Neural progenitor cell (in vitro differentiated cells): ENCODE measurements around the gene CFDP1. TPM values are rescaled to one million over a fixed set of nuclear protein-coding genes. Genes with fewer than 3 reads are reported as not detected.

Source experiments
- DNase-seq: peaks from one replicate; pipeline ENCODE4 v3.0.0-alpha.2; 2016; ENCODE audit warnings: low spot score
- H2AFZ ChIP-seq: fragments of 200-600 bp; sonication (generic); replicated peaks from 2 replicates; pipeline ENCODE4 v1.6.1; 2016; ENCODE audit warnings: antibody characterized with exemption
- H3F3A ChIP-seq: fragments of 200-600 bp; sonication (generic); 2 replicates; pipeline ENCODE4 v1.6.1; 2016; ENCODE audit warnings: antibody characterized with exemption, low read depth
- H3K27ac ChIP-seq: fragments of 200-600 bp; sonication (generic); 2 replicates; pipeline ENCODE4 v1.5.1; 2016; ENCODE audit warnings: mild to moderate bottlenecking
- H3K27me3 ChIP-seq: fragments of 200-600 bp; sonication (generic); 2 replicates; pipeline ENCODE4 v1.6.1; 2016; ENCODE audit warnings: mild to moderate bottlenecking, moderate library complexity
- H3K36me3 ChIP-seq: fragments of 200-600 bp; sonication (generic); 2 replicates; pipeline ENCODE4 v1.5.1; 2016
- H3K4me1 ChIP-seq: fragments of 200-600 bp; sonication (generic); 2 replicates; pipeline ENCODE4 v1.6.1; 2016; ENCODE audit warnings: mixed run types
- H3K4me2 ChIP-seq: fragments of 200-600 bp; sonication (generic); 2 replicates; pipeline ENCODE4 v1.6.1; 2016
- H3K4me3 ChIP-seq: fragments of 200-600 bp; sonication (generic); 2 replicates; pipeline ENCODE4 v1.5.1; 2016
- H3K79me2 ChIP-seq: fragments of 200-600 bp; sonication (generic); 2 replicates; pipeline ENCODE4 v1.6.1; 2016; ENCODE audit warnings: low read depth
- H3K9ac ChIP-seq: fragments of 200-600 bp; sonication (generic); 2 replicates; pipeline ENCODE4 v1.6.1; 2016
- H3K9me3 ChIP-seq: fragments of 200-600 bp; sonication (generic); 2 replicates; pipeline ENCODE4 v1.5.1; 2016; ENCODE audit warnings: low read depth
- H4K20me1 ChIP-seq: fragments of 200-600 bp; sonication (generic); 2 replicates; pipeline ENCODE4 v1.6.1; 2016; ENCODE audit warnings: low read depth
- H3K27ac Mint-ChIP-seq: 3 replicates; pipeline ENCODE4 v1.8.0; 2021; ENCODE audit warnings: mixed read lengths
- H3K27me3 Mint-ChIP-seq: 2 replicates; pipeline ENCODE4 v1.8.0; 2022; ENCODE audit warnings: low read depth, mild to moderate bottlenecking, inconsistent platforms, moderate library complexity, mixed read lengths; ENCODE audit not compliant: insufficient read depth
- H3K36me3 Mint-ChIP-seq: 3 replicates; pipeline ENCODE4 v1.8.0; 2021; ENCODE audit warnings: mixed read lengths
- H3K4me1 Mint-ChIP-seq: 3 replicates; pipeline ENCODE4 v1.8.0; 2021; ENCODE audit warnings: mixed read lengths
- H3K4me3 Mint-ChIP-seq: 3 replicates; pipeline ENCODE4 v1.8.0; 2021; ENCODE audit warnings: mild to moderate bottlenecking, moderate library complexity, mixed read lengths
- H3K9me3 Mint-ChIP-seq: 3 replicates; pipeline ENCODE4 v1.8.0; 2020; ENCODE audit warnings: mixed read lengths
- EZH2 ChIP-seq: fragments of 200-600 bp; sonication (generic); IDR thresholded peaks from 2 replicates; pipeline ENCODE4 v1.6.1; 2017; ENCODE audit warnings: antibody characterized with exemption, mild to moderate bottlenecking, moderate library complexity
- EZH2phosphoT487 ChIP-seq: fragments of 200-600 bp; sonication (generic); IDR thresholded peaks from 2 replicates; pipeline ENCODE4 v1.6.1; 2017; ENCODE audit warnings: antibody characterized with exemption
- total RNA-seq: library from RNA; depleted of rRNA; stranded (reverse); fragments of >200 nt; gene quantifications from 2 replicates; pipeline ENCODE4 v1.2.3, GENCODE V29; 2015; ENCODE audit warnings: low replicate concordance
- TF ChIP-seq, protein P1 (sequence below): fragments of 200-600 bp; sonication (generic); IDR thresholded peaks from 2 replicates; pipeline ENCODE4 v1.5.1; 2017; ENCODE audit warnings: antibody characterized with exemption, mild to moderate bottlenecking

CFDP1 gene
- total RNA-seq, 1 donor from 2014 or later, result 159 TPM

DNA sequence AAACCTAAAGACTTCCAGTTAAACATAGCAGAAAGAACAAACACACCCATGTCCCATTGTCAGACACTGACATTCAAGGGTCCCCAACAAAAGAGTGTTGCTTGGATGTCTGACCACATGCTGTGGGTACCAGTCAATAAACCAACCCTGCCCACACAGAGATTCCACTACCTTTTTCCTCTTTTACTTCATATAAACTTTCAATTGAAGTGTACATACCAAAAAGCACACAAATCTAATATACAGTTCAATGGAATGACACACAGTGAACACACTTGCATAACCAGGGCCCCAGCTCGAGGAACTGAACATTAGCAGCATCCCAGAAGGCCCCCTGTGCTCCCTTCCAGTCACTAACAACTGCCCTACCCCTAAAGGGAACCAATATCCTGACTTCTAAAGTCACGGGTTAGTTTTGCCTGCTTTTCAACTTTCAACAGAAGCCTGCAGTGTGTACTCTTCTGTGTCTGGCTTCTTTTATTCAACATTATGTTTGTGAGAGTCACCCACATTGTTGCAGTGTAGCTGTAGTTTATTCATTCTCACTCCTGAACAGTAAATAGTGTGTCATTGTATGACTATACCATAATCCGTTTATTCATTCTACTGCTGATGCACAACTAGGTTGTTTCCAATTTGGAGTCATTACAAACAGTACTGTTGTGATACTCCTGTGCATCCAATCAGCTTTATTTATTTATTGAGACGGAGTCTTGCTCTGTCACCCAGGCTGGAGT is 18.0 kb downstream of the CFDP1 start:
- no peak overlapping the region for H3K9ac ChIP-seq
- peaks cover 20% of the 10 kb centered on the region for H3K36me3 Mint-ChIP-seq
- H3K4me3 Mint-ChIP-seq, result no peak overlapping the region
- H4K20me1 ChIP-seq, result peaks cover 52% of the 10 kb centered on the region
- peaks cover 74% of the 10 kb centered on the region for H3K79me2 ChIP-seq
- H3K4me1 ChIP-seq, result peaks cover 12% of the 10 kb centered on the region
- no peaks in the 10 kb centered on the region for H3K9me3 Mint-ChIP-seq
- no peak overlapping the region for H3K4me3 ChIP-seq
- DNase-seq, result no peak
- H3K4me2 ChIP-seq, result no peak overlapping the region
- peaks cover 27% of the 10 kb centered on the region for H3K4me1 Mint-ChIP-seq
- H3K27ac ChIP-seq, result no peak overlapping the region
- H2AFZ ChIP-seq, result no peak overlapping the region
- TF ChIP-seq, protein P1, sequence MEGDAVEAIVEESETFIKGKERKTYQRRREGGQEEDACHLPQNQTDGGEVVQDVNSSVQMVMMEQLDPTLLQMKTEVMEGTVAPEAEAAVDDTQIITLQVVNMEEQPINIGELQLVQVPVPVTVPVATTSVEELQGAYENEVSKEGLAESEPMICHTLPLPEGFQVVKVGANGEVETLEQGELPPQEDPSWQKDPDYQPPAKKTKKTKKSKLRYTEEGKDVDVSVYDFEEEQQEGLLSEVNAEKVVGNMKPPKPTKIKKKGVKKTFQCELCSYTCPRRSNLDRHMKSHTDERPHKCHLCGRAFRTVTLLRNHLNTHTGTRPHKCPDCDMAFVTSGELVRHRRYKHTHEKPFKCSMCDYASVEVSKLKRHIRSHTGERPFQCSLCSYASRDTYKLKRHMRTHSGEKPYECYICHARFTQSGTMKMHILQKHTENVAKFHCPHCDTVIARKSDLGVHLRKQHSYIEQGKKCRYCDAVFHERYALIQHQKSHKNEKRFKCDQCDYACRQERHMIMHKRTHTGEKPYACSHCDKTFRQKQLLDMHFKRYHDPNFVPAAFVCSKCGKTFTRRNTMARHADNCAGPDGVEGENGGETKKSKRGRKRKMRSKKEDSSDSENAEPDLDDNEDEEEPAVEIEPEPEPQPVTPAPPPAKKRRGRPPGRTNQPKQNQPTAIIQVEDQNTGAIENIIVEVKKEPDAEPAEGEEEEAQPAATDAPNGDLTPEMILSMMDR, result no peak
- TF ChIP-seq EZH2, result no peak
- TF ChIP-seq EZH2phosphoT487, result no peak
- H3K36me3 ChIP-seq, result peaks cover 8% of the 10 kb centered on the region
- H3K9me3 ChIP-seq, result no peaks in the 10 kb centered on the region
- H3F3A ChIP-seq, result peaks cover 13% of the 10 kb centered on the region
- no peak overlapping the region for H3K27ac Mint-ChIP-seq
- H3K27me3 ChIP-seq, result no peaks in the 10 kb centered on the region
- H3K27me3 Mint-ChIP-seq, result no peaks in the 10 kb centered on the region

DNA sequence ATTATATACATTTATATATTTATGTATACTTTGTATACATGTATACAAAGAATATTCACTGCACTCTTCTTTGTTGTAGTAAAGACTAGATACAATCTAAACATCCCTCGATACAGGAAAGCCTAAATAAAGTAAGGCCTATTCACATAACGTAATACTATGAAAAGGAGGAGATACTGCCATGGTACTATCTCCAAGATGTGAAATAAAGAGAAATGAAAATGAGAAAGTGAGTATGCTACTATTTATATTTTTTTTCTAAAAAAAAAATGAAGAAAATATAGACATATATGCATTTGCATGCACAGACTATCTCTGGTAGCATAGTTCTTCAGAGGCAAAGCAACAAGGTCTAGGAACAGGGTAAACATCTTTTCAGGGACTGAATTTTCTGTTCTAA is 19.4 kb downstream of the CFDP1 start:
- H2AFZ ChIP-seq, result no peak overlapping the region

DNA sequence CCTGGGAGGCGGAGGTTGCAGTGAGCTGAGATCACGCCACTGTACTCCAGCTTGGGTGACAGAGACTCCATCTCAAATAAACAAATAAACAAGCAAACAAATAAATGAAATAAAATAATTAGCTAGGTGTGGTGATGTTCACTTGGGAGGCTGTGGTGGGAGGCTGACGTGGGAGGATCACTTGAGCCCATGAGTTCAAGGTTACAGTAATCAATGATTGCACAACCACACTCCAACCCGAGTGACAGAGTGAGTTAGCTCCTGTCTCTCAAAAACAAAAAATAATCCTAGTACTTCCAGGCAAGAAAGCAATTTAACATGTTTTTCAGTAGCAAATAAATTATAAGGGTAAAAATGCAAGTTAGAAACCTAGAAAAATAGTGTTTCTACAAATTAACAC is 26.4 kb downstream of the CFDP1 start:
- Mint-ChIP-seq H3K4me3 (no peak overlapping the region), H3K9me3 (no peaks in the 10 kb centered on the region), H3K27me3 (no peaks in the 10 kb centered on the region), H3K36me3 (peaks cover 17% of the 10 kb centered on the region), H3K4me1 (no peaks in the 10 kb centered on the region), H3K27ac (no peak overlapping the region)
- Histone ChIP-seq H2AFZ (no peak overlapping the region), H3K9ac (no peak overlapping the region), H3K4me2 (no peak overlapping the region), H3K4me3 (no peak overlapping the region), H3K79me2 (no peaks in the 10 kb centered on the region), H3K27ac (no peak overlapping the region), H4K20me1 (no peaks in the 10 kb centered on the region), H3K36me3 (peaks cover 5% of the 10 kb centered on the region), H3K9me3 (no peaks in the 10 kb centered on the region), H3K4me1 (no peaks in the 10 kb centered on the region), H3K27me3 (no peaks in the 10 kb centered on the region), H3F3A (peaks cover 13% of the 10 kb centered on the region)
- TF ChIP-seq EZH2 (no peak), EZH2phosphoT487 (no peak)
- TF ChIP-seq, protein P1, result no peak
- DNase-seq, result no peak

More for the DNA sequence above, 19.4 kb downstream of the CFDP1 start:
- H4K20me1 ChIP-seq, result peaks cover 51% of the 10 kb centered on the region
- no peak overlapping the region for H3K27ac ChIP-seq
- no peak for TF ChIP-seq EZH2
- TF ChIP-seq EZH2phosphoT487, result no peak
- TF ChIP-seq, protein P1, result no peak
- no peak overlapping the region for H3K9ac ChIP-seq
- H3K4me3 ChIP-seq, result no peak overlapping the region
- H3K36me3 ChIP-seq, result peaks cover 8% of the 10 kb centered on the region
- H3K4me1 ChIP-seq, result peaks cover 12% of the 10 kb centered on the region
- Mint-ChIP-seq H3K4me1 (peaks cover 23% of the 10 kb centered on the region), H3K27me3 (no peaks in the 10 kb centered on the region), H3K4me3 (no peak overlapping the region), H3K9me3 (no peaks in the 10 kb centered on the region), H3K36me3 (peaks cover 24% of the 10 kb centered on the region), H3K27ac (no peak overlapping the region)
- peaks cover 60% of the 10 kb centered on the region for H3K79me2 ChIP-seq
- DNase-seq, result no peak
- H3K27me3 ChIP-seq, result no peaks in the 10 kb centered on the region
- H3K9me3 ChIP-seq, result no peaks in the 10 kb centered on the region
- H3K4me2 ChIP-seq, result no peak overlapping the region
- peaks cover 13% of the 10 kb centered on the region for H3F3A ChIP-seq
